NCI-H510A (cell line): ENCODE measurements around the gene BLVRB.

Experiments
- DNase-seq: peaks from one replicate; lab custom pipeline; 2025; lab: John Stamatoyannopoulos, UW

BLVRB gene

GRCh38 chr19:40403262-40403984 is 62.1 kb downstream of the BLVRB start:
- DNase-seq: peak; percentile 79

DNA sequence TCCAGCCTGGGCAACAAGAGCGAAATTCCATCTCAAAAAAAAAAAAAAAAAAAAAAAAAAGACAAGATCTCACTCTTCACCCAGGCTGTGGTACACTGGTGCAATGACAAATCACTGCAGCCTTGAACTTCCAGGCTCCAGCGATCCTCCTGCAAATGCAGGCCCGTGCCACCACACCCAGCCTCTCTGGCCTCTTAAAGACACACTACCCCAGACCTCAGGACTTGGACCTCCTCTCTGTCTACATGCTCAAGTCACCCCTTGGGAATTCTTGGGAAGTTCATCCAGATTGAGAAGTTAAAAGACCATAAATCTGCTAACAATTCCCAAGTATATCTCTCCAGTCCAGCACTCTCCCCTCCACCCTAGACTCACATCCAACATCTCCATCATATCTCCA is 65.0 kb downstream of the BLVRB start:
- no peak for DNase-seq

DNA sequence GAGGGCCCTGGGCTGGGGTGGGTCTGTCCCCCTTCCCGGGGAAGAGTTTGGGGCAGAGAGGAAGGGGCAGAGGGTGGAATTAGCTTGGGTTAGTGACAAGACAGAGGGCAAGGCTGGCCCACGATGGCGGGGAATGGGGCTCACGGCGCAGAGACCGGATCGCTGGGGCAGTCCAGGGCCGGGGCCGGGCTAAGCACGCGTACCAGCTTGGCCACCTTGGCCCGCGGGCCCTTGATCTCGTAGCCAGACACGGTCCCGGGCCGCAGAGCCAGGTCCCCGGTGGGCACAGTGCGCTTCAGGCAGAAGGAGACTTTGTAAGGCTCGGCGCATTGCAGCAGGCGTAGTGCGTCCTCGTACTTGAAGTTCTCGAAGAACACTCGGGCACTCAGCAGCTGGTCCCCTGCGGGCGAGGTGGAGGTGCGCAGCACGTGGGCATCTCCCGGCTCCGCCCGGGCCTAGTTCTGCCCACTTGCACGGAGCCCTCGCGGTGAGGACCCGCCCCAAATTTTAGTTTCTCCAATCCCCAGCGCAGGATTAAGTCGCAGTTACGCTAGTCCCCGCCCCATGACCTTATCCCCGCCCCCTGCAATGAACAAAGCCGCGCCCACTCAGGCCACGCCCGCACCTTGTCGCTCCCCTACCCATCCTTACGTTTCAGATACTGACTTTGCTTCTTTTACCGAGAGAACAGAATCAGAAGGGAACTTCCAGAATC is 67.0 kb downstream of the BLVRB start:
- DNase-seq: no peak
